DND-41 (cell line): ENCODE results near the gene SLC39A8.
"Not testable (repeated sequence)": the region's sequence is repeated elsewhere in the genome, so short reads cannot be mapped to it uniquely, and the experiment has no call there.

ENCODE experiments used
- ATAC-seq: fragments of 200-7000 bp; cut with Tn5 transposase; 3 replicates; pipeline ENCODE4 v1.9.1; 2021; ENCODE audit warnings: low read depth; ENCODE audit not compliant: insufficient read depth
- DNase-seq: peaks from one replicate; pipeline ENCODE4 v3.0.0-alpha.2; 2020
- H2AFZ ChIP-seq: 2 replicates; pipeline ENCODE4 v1.6.0; 2012; ENCODE audit warnings: low read depth, low read length
- H3K27ac ChIP-seq: 2 replicates; pipeline ENCODE4 v1.5.1; 2012; ENCODE audit warnings: low read length, inconsistent platforms
- H3K27me3 ChIP-seq: fragments of 200-600 bp; sonication (generic); 2 replicates; pipeline ENCODE4 v1.6.0; 2012; ENCODE audit warnings: low read length, mild to moderate bottlenecking, inconsistent platforms; ENCODE audit not compliant: insufficient read depth, poor library complexity
- H3K36me3 ChIP-seq: 2 replicates; pipeline ENCODE4 v1.5.1; 2012; ENCODE audit warnings: low read length, inconsistent platforms; ENCODE audit not compliant: insufficient read depth
- H3K4me1 ChIP-seq: 2 replicates; pipeline ENCODE4 v1.5.1; 2012; ENCODE audit warnings: mild to moderate bottlenecking, low read length; ENCODE audit not compliant: insufficient read depth
- H3K4me2 ChIP-seq: 2 replicates; pipeline ENCODE4 v1.6.0; 2012; ENCODE audit warnings: mild to moderate bottlenecking, moderate library complexity, low read length, inconsistent platforms; ENCODE audit not compliant: insufficient read depth
- H3K4me3 ChIP-seq, 2 experiments: fragments of 200-600 bp in 1 of 2; shearing (Covaris generic) in 1 of 2; 2 replicates each; pipeline ENCODE4 v1.5.1; 2012 to 2016; ENCODE audit warnings: inconsistent platforms in 2 of 2, low read length in 2 of 2, mild to moderate bottlenecking in 2 of 2, low read depth in 1 of 2, moderate library complexity in 1 of 2
- H3K79me2 ChIP-seq: 2 replicates; pipeline ENCODE4 v1.6.0; 2012; ENCODE audit warnings: low read length, inconsistent platforms; ENCODE audit not compliant: insufficient read depth
- H3K9ac ChIP-seq: 2 replicates; pipeline ENCODE4 v1.6.0; 2012; ENCODE audit warnings: low read depth, mild to moderate bottlenecking, inconsistent platforms, low read length, moderate library complexity
- H3K9me3 ChIP-seq: 2 replicates; pipeline ENCODE4 v1.5.1; 2012; ENCODE audit warnings: low read length, moderate library complexity, mild to moderate bottlenecking, inconsistent platforms; ENCODE audit not compliant: insufficient read depth, severe bottlenecking
- H4K20me1 ChIP-seq: 2 replicates; pipeline ENCODE4 v1.6.0; 2012; ENCODE audit warnings: low read length; ENCODE audit not compliant: insufficient read depth
- EZH2 ChIP-seq: IDR thresholded peaks from 3 replicates; pipeline ENCODE4 v1.6.1; 2012; ENCODE audit warnings: borderline replicate concordance, low read depth, mild to moderate bottlenecking, moderate library complexity, low read length, inconsistent platforms; ENCODE audit not compliant: severe bottlenecking
- TF ChIP-seq, protein P1 (sequence below): IDR thresholded peaks from 2 replicates; pipeline ENCODE4 v1.5.1; 2012; ENCODE audit warnings: borderline replicate concordance, low read length, moderate library complexity, mild to moderate bottlenecking; ENCODE audit not compliant: poor library complexity, severe bottlenecking; ENCODE audit errors: extremely low read depth

The SLC39A8 gene

DNA sequence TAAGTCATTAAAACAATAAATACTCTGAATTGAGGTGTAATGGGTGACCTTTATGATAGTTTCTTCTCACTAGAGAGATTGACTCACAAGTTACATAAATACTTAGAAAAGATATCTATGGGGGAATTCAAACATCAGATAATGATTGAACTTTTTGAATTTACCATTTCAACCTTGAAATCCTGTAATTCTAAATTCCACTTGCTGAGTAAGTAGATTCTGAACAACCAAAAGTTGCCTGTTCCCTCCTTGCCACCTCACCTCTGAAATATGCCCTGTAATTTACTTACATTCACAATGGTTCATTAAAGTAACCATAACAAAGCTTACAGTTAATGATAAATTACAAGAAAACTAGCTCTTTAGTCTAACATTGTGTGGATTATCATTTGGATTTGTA, 43.3 kb upstream of the SLC39A8 start:
- Histone ChIP-seq H3K79me2 (no peaks in the 10 kb centered on the region), H3K27ac (no peak overlapping the region), H3K9ac (no peak overlapping the region), H3K27me3 (no peaks in the 10 kb centered on the region), H2AFZ (no peak overlapping the region), H3K4me2 (no peak overlapping the region), H3K4me3 (no peak overlapping the region), H4K20me1 (no peaks in the 10 kb centered on the region), H3K4me1 (no peaks in the 10 kb centered on the region), H3K36me3 (no peaks in the 10 kb centered on the region), H3K9me3 (no peaks in the 10 kb centered on the region)
- ATAC-seq (no peak), DNase-seq (no peak)
- TF ChIP-seq, protein P1, sequence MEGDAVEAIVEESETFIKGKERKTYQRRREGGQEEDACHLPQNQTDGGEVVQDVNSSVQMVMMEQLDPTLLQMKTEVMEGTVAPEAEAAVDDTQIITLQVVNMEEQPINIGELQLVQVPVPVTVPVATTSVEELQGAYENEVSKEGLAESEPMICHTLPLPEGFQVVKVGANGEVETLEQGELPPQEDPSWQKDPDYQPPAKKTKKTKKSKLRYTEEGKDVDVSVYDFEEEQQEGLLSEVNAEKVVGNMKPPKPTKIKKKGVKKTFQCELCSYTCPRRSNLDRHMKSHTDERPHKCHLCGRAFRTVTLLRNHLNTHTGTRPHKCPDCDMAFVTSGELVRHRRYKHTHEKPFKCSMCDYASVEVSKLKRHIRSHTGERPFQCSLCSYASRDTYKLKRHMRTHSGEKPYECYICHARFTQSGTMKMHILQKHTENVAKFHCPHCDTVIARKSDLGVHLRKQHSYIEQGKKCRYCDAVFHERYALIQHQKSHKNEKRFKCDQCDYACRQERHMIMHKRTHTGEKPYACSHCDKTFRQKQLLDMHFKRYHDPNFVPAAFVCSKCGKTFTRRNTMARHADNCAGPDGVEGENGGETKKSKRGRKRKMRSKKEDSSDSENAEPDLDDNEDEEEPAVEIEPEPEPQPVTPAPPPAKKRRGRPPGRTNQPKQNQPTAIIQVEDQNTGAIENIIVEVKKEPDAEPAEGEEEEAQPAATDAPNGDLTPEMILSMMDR, result no peak
- TF ChIP-seq EZH2, result no peak

DNA sequence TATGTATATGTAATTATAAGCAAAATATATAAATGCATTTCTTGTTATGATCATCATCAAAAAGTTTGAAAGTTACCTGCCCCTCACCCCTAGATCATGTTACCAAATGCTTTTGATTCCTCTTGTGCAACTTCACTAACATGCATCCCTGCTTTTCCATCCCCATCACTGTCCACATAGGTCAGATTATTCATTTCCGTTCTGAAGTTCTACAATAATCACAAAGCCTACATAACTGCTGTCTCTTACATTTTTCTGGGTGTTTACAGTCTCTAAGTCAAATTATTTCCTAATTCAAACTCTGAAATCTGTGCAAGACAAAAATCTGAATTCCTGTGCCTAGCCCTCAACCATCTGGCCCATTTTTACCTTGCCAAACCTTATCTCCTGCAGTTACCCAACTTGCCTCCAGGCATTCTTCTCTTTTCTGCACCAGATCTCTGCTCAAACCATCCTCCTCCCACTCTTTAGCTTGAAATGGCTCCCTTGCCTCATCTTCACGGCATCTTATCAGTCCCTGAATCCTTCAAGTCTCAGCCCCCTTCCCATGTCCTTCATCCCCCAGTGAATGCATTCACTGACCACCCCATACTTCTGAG, 42.4 kb upstream of the SLC39A8 start:
- H3K36me3 ChIP-seq, result no peaks in the 10 kb centered on the region
- DNase-seq (no peak), ATAC-seq (no peak)
- TF ChIP-seq, protein P1, result no peak
- TF ChIP-seq EZH2, result no peak
- H3K4me3 ChIP-seq, result no peak overlapping the region
- H3K79me2 ChIP-seq, result no peaks in the 10 kb centered on the region
- no peaks in the 10 kb centered on the region for H3K27me3 ChIP-seq
- no peak overlapping the region for H3K9ac ChIP-seq
- no peak overlapping the region for H3K27ac ChIP-seq
- no peak overlapping the region for H2AFZ ChIP-seq
- no peak overlapping the region for H3K4me2 ChIP-seq
- H3K9me3 ChIP-seq, result no peaks in the 10 kb centered on the region
- H3K4me1 ChIP-seq, result no peaks in the 10 kb centered on the region
- no peaks in the 10 kb centered on the region for H4K20me1 ChIP-seq

DNA sequence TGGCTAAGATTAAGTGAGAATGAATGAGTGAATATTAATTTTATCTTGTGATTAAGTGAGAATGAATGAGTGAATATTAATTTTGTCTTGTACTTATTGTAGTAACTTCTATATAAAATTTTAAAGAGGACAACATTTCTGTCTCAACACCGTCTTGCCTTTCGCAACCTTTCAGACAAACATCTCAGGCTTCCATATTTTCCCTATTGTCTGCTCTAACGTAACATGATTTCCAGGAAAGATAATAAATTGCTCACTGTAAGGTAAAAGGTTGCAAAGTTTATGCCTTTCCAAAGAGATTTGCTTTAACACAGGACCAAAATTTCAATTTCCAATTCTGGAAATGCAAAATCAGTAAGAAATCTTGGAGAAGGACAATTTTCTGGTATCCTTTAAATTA, 41.7 kb upstream of the SLC39A8 start:
- Histone ChIP-seq H3K79me2 (no peaks in the 10 kb centered on the region), H3K27ac (no peak overlapping the region), H3K4me1 (no peaks in the 10 kb centered on the region), H3K9me3 (no peaks in the 10 kb centered on the region), H3K27me3 (no peaks in the 10 kb centered on the region), H3K9ac (no peak overlapping the region), H3K36me3 (no peaks in the 10 kb centered on the region), H3K4me2 (no peak overlapping the region), H4K20me1 (no peaks in the 10 kb centered on the region), H3K4me3 (no peak overlapping the region), H2AFZ (no peak overlapping the region)
- ATAC-seq (no peak), DNase-seq (no peak)
- TF ChIP-seq EZH2, result no peak
- TF ChIP-seq, protein P1, result no peak

DNA sequence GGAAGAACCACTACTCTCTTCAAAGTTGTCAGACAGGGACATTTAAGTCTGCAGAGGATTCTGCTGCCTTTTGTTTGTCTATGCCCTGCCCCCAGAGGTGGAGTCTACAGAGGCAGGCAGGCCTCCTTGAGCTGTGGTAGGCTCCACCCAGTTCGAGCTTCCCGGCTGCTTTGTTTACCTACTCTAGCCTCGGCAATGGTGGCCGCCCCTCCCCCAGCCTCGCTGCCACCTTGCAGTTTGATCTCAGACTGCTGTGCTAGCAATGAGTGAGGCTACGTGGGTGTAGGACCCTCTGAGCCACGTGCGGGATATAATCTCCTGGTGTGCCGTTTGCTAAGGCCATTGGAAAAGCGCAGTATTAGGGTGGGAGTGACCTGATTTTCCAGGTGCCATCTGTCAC, 35.0 kb upstream of the SLC39A8 start:
- not testable (repeated sequence) for ATAC-seq, DNase-seq, H3K4me3 ChIP-seq, H3K27me3 ChIP-seq, H3K36me3 ChIP-seq, H3K79me2 ChIP-seq, H3K4me1 ChIP-seq, H4K20me1 ChIP-seq, H3K9me3 ChIP-seq, H3K9ac ChIP-seq, H3K27ac ChIP-seq, H3K4me2 ChIP-seq, H2AFZ ChIP-seq
